ENCODE results near the gene SWSAP1. TPM values are rescaled to one million over a fixed set of nuclear protein-coding genes. Genes with fewer than 3 reads are reported as not detected.

The SWSAP1 gene
- polyA plus RNA-seq, 1 of the 3 experiments (the other 2 are of a cell fraction), result 2.8 TPM

DNA sequence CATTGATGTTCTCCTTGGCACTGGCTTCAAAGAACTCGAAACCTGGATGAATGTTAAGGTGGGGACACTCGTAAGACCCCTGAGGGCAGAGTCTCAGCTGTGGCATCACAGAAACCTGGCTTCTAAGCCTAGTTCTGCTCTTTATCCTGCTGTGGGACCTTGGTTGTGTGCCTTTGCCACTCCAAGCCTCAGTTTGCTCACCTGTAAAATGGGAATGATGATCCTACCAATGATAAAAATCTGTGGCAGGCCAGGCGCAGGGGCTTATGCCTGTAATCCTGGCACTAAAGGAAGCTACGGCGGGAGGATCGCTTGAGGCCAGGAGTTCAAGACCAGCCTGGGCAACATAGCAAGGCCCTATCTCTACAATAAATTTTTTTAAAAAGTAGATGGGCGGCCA, 48.9 kb upstream of the SWSAP1 start:
- Histone ChIP-seq H3K27ac (ENCODE audit: low read depth in 2 of 2, low read length in 1 of 2) (no peak overlapping the region), H3K4me2 (no peak overlapping the region), H3K36me3 (replicated peaks in 1 of 2; ENCODE audit: control insufficient read depth in 1 of 2, insufficient read depth in 2 of 2, low read length in 1 of 2) (peaks cover 0 to 5% of the 10 kb centered on the region in 2 experiments), H3F3A (replicated peaks; ENCODE audit: insufficient read depth) (peaks cover 13% of the 10 kb centered on the region), H3K4me3 (ENCODE audit: low read depth in 2 of 2, low read length in 1 of 2) (no peak overlapping the region), H3K9ac (no peak overlapping the region), H3K9me2 (no peaks in the 10 kb centered on the region), H4K20me1 (ENCODE audit: insufficient read depth) (no peaks in the 10 kb centered on the region), H3K79me2 (ENCODE audit: insufficient read depth) (no peaks in the 10 kb centered on the region), H3K9me3 (no peaks in the 10 kb centered on the region), H3K4me1 (ENCODE audit: control insufficient read depth in 1 of 2, insufficient read depth in 2 of 2, low read depth in 1 of 2, low read length in 1 of 2) (peaks cover 9 to 19% of the 10 kb centered on the region in 2 experiments), H2AFZ (ENCODE audit: low read depth) (no peak overlapping the region), H3K27me3 (ENCODE audit: insufficient read depth) (no peaks in the 10 kb centered on the region)
- 89% methylated on average over 7 of the region's 7 CpGs for WGBS (ENCODE audit: low lambda C conversion rate)
- POLR2A ChIA-PET, result interaction anchor here (0.6 to 2.5 kb wide), 2 partner anchors 13 to 19 kb away, joined by 3 to 17 read pairs; partner anchors contain the start of gene RAB3D
- CTCF ChIA-PET, result interaction anchor here (0.8 to 2.2 kb wide), 7 partner anchors 14 to 157 kb away, joined by 3 to 10 read pairs (median 3); partner anchors contain the start of genes RAB3D and TSPAN16
- TF ChIP-seq, protein P1, sequence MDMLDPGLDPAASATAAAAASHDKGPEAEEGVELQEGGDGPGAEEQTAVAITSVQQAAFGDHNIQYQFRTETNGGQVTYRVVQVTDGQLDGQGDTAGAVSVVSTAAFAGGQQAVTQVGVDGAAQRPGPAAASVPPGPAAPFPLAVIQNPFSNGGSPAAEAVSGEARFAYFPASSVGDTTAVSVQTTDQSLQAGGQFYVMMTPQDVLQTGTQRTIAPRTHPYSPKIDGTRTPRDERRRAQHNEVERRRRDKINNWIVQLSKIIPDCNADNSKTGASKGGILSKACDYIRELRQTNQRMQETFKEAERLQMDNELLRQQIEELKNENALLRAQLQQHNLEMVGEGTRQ (IDR thresholded peaks at IDR 0.05; ENCODE audit: borderline replicate concordance, low read depth, low read length), result no peak
- no peak for TF ChIP-seq FOXM1 (IDR thresholded peaks at IDR 0.05; ENCODE audit: low read depth)
- TF ChIP-seq MEF2A (IDR thresholded peaks at IDR 0.05; ENCODE audit: borderline replicate concordance, low read depth), result no peak
- TF ChIP-seq, protein P2, sequence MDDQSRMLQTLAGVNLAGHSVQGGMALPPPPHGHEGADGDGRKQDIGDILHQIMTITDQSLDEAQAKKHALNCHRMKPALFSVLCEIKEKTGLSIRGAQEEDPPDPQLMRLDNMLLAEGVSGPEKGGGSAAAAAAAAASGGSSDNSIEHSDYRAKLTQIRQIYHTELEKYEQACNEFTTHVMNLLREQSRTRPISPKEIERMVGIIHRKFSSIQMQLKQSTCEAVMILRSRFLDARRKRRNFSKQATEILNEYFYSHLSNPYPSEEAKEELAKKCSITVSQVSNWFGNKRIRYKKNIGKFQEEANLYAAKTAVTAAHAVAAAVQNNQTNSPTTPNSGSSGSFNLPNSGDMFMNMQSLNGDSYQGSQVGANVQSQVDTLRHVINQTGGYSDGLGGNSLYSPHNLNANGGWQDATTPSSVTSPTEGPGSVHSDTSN (IDR thresholded peaks at IDR 0.05), result no peak
- no peak for TF ChIP-seq ELF1 (IDR thresholded peaks at IDR 0.05)
- TF ChIP-seq RFX5 (IDR thresholded peaks at IDR 0.05; ENCODE audit: low read length), result no peak
- TF ChIP-seq EZH2phosphoT487 (IDR thresholded peaks at IDR 0.05; ENCODE audit: borderline replicate concordance, low read depth), result no peak
- TF ChIP-seq, protein P3, sequence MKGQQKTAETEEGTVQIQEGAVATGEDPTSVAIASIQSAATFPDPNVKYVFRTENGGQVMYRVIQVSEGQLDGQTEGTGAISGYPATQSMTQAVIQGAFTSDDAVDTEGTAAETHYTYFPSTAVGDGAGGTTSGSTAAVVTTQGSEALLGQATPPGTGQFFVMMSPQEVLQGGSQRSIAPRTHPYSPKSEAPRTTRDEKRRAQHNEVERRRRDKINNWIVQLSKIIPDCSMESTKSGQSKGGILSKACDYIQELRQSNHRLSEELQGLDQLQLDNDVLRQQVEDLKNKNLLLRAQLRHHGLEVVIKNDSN (IDR thresholded peaks at IDR 0.05; ENCODE audit: borderline replicate concordance, low read depth), result no peak
- no peak for TF ChIP-seq YY1 (IDR thresholded peaks at IDR 0.05; ENCODE audit: low read depth)
- no peak for TF ChIP-seq GATA2 (CRISPR knock-in tag; IDR thresholded peaks at IDR 0.05)
- no peak for TF ChIP-seq RXRA (IDR thresholded peaks at IDR 0.05; ENCODE audit: borderline replicate concordance, low read depth)
- no peak for TF ChIP-seq NRF1 (IDR thresholded peaks at IDR 0.05; ENCODE audit: low read depth, low read length)
- TF ChIP-seq RAD21 (IDR thresholded peaks at IDR 0.05; ENCODE audit: low read length), result no peak
- TF ChIP-seq EP300 (IDR thresholded peaks at IDR 0.05; ENCODE audit: borderline replicate concordance in 1 of 2, low read depth in 1 of 2, low read length in 1 of 2), result no peak
- TF ChIP-seq TAF1 (IDR thresholded peaks at IDR 0.05; ENCODE audit: borderline replicate concordance, low read depth, low read length), result no peak
- TF ChIP-seq SIN3A (IDR thresholded peaks at IDR 0.05; ENCODE audit: borderline replicate concordance, low read depth, low read length), result no peak
- no peak for TF ChIP-seq CHD2 (IDR thresholded peaks at IDR 0.05; ENCODE audit: low read length, partially characterized antibody)
- TF ChIP-seq, protein P4, sequence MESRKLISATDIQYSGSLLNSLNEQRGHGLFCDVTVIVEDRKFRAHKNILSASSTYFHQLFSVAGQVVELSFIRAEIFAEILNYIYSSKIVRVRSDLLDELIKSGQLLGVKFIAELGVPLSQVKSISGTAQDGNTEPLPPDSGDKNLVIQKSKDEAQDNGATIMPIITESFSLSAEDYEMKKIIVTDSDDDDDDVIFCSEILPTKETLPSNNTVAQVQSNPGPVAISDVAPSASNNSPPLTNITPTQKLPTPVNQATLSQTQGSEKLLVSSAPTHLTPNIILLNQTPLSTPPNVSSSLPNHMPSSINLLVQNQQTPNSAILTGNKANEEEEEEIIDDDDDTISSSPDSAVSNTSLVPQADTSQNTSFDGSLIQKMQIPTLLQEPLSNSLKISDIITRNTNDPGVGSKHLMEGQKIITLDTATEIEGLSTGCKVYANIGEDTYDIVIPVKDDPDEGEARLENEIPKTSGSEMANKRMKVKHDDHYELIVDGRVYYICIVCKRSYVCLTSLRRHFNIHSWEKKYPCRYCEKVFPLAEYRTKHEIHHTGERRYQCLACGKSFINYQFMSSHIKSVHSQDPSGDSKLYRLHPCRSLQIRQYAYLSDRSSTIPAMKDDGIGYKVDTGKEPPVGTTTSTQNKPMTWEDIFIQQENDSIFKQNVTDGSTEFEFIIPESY (IDR thresholded peaks at IDR 0.05; ENCODE audit: borderline replicate concordance, low read depth), result no peak
- no peak for TF ChIP-seq SMC3 (IDR thresholded peaks at IDR 0.05; ENCODE audit: low read depth, low read length)
- no peak for DNase-seq
